ENCODE data around the gene KLC1.

The KLC1 gene

GRCh38 chr14:103662029-103662428, 33.0 kb downstream of the KLC1 start:
- Histone ChIP-seq H3K27ac (ENCODE audit: low read depth, low read length) (no peak overlapping the region), H3K36me3 (ENCODE audit: low read length) (peaks cover 4% of the 10 kb centered on the region; the same call in 1 of the 2 replicates), H3K4me3 (ENCODE audit: insufficient read depth, low read length, poor library complexity, severe bottlenecking) (no peak overlapping the region), H3K79me2 (ENCODE audit: insufficient read depth, low read length) (no peaks in the 10 kb centered on the region), H3K4me2 (ENCODE audit: low read depth, low read length, poor library complexity, severe bottlenecking) (no peak overlapping the region), H4K20me1 (ENCODE audit: low read depth, low read length) (no peaks in the 10 kb centered on the region), H3K9ac (ENCODE audit: low read length) (no peak overlapping the region), H2AFZ (ENCODE audit: low read depth, low read length, severe bottlenecking) (no peak overlapping the region), H3K27me3 (ENCODE audit: low read length) (no peaks in the 10 kb centered on the region), H3F3A (ENCODE audit: insufficient read depth) (no peaks in the 10 kb centered on the region), H3K9me2 (replicated peaks; ENCODE audit: insufficient read depth, low read length) (no peaks in the 10 kb centered on the region), H3K9me3 (ENCODE audit: insufficient read depth, low read length) (no peaks in the 10 kb centered on the region)
- no peak for TF ChIP-seq EZH2phosphoT487 (conservative IDR thresholded peaks at IDR 0.05; ENCODE audit: low read length)
- no peak for TF ChIP-seq CTCF (IDR thresholded peaks at IDR 0.05; ENCODE audit: insufficient read depth, low read length, poor library complexity, severe bottlenecking)

GRCh38 chr14:103662591-103662990, 33.6 kb downstream of the KLC1 start:
- H2AFZ ChIP-seq (ENCODE audit: low read depth, low read length, severe bottlenecking) = no peak overlapping the region
- H3K9me2 ChIP-seq (replicated peaks; ENCODE audit: insufficient read depth, low read length) = no peaks in the 10 kb centered on the region
- no peaks in the 10 kb centered on the region for H3K27me3 ChIP-seq (ENCODE audit: low read length)
- no peaks in the 10 kb centered on the region for H3K79me2 ChIP-seq (ENCODE audit: insufficient read depth, low read length)
- H3K4me3 ChIP-seq (ENCODE audit: insufficient read depth, low read length, poor library complexity, severe bottlenecking) = no peak overlapping the region
- no peaks in the 10 kb centered on the region for H4K20me1 ChIP-seq (ENCODE audit: low read depth, low read length)
- TF ChIP-seq CTCF (IDR thresholded peaks at IDR 0.05; ENCODE audit: insufficient read depth, low read length, poor library complexity, severe bottlenecking) (no peak), EZH2phosphoT487 (conservative IDR thresholded peaks at IDR 0.05; ENCODE audit: low read length) (no peak)
- no peak overlapping the region for H3K9ac ChIP-seq (ENCODE audit: low read length)
- no peak overlapping the region for H3K27ac ChIP-seq (ENCODE audit: low read depth, low read length)
- H3K4me2 ChIP-seq (ENCODE audit: low read depth, low read length, poor library complexity, severe bottlenecking) = no peak overlapping the region
- H3F3A ChIP-seq (ENCODE audit: insufficient read depth) = no peaks in the 10 kb centered on the region
- H3K9me3 ChIP-seq (ENCODE audit: insufficient read depth, low read length) = no peaks in the 10 kb centered on the region
- H3K36me3 ChIP-seq (ENCODE audit: low read length) = peaks cover 4% of the 10 kb centered on the region; the same call in 1 of the 2 replicates

DNA sequence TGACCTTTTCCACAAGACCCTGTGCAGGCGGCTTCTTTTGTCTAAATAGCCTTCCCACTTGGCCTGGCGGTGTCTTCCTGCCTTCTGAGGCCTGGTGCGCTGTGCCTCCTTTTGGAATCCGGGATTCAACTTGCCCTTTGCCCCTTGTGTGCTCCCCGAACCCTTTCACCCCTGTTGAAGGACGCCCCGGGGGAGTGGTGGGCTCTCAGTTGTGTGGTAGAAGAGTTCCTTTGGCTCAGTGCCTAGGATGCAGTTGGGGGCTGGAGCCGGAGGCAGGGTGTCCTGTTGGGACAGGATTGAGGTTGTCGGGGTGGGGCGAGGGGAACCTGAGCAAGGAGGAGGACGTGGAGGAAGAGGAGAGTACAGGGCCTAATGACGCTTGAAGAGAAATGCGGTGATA, 34.5 kb downstream of the KLC1 start:
- Histone ChIP-seq H3K4me3 (ENCODE audit: insufficient read depth, low read length, poor library complexity, severe bottlenecking) (no peak overlapping the region), H3K9me3 (ENCODE audit: insufficient read depth, low read length) (no peaks in the 10 kb centered on the region), H3K36me3 (ENCODE audit: low read length) (peaks cover 11% of the 10 kb centered on the region; the same call in 1 of the 2 replicates), H3K9ac (ENCODE audit: low read length) (no peak overlapping the region), H3K9me2 (replicated peaks; ENCODE audit: insufficient read depth, low read length) (no peaks in the 10 kb centered on the region), H4K20me1 (ENCODE audit: low read depth, low read length) (no peaks in the 10 kb centered on the region), H2AFZ (ENCODE audit: low read depth, low read length, severe bottlenecking) (no peak overlapping the region), H3F3A (ENCODE audit: insufficient read depth) (no peaks in the 10 kb centered on the region), H3K79me2 (ENCODE audit: insufficient read depth, low read length) (no peaks in the 10 kb centered on the region), H3K27ac (ENCODE audit: low read depth, low read length) (no peak overlapping the region), H3K4me2 (ENCODE audit: low read depth, low read length, poor library complexity, severe bottlenecking) (no peak overlapping the region), H3K27me3 (ENCODE audit: low read length) (no peaks in the 10 kb centered on the region)
- TF ChIP-seq EZH2phosphoT487 (conservative IDR thresholded peaks at IDR 0.05; ENCODE audit: low read length) (no peak), CTCF (IDR thresholded peaks at IDR 0.05; ENCODE audit: insufficient read depth, low read length, poor library complexity, severe bottlenecking) (no peak)

Data from SU-DHL-6 (cell line).